AG09319 (cell line): ENCODE results near the gene KRTAP5-8.

Source experiments
- DNase-seq: peaks from one replicate; pipeline ENCODE4 v3.0.0-alpha.2; 2010; ENCODE audit warnings: low read depth; ENCODE audit errors: extremely low read depth
- TF ChIP-seq, protein P1 (sequence below): IDR thresholded peaks from 2 replicates; pipeline ENCODE4 v1.5.1; 2011; ENCODE audit warnings: low read depth, mild to moderate bottlenecking, inconsistent platforms, low read length, moderate library complexity

Gene KRTAP5-8

DNA sequence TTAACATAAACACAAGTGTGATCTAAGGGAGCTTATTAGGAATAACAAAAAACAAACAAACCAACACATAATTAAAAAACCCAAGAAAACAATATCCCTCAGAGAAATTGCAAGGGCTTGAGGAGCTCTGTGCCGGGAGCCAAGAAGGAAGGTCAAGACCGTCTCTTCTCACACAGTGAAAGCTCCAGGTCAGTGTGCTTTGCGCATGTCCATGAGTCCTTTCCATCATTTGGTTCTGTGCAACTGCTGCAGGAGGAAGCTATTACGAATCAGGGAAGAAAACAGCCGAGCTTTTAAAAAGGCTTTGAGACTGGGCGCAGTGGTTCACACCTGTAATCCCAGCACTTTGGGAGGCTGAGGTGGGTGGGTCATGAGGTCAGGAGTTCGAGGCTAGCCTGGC lies 4.6 kb downstream of the KRTAP5-8 start:
- DNase-seq, result no peak
- TF ChIP-seq, protein P1, sequence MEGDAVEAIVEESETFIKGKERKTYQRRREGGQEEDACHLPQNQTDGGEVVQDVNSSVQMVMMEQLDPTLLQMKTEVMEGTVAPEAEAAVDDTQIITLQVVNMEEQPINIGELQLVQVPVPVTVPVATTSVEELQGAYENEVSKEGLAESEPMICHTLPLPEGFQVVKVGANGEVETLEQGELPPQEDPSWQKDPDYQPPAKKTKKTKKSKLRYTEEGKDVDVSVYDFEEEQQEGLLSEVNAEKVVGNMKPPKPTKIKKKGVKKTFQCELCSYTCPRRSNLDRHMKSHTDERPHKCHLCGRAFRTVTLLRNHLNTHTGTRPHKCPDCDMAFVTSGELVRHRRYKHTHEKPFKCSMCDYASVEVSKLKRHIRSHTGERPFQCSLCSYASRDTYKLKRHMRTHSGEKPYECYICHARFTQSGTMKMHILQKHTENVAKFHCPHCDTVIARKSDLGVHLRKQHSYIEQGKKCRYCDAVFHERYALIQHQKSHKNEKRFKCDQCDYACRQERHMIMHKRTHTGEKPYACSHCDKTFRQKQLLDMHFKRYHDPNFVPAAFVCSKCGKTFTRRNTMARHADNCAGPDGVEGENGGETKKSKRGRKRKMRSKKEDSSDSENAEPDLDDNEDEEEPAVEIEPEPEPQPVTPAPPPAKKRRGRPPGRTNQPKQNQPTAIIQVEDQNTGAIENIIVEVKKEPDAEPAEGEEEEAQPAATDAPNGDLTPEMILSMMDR, result no peak

- DNase-seq, result no peak
- TF ChIP-seq, protein P1, result no peak
Observed at GRCh38 chr11:71542879-71543777, 5.3 kb downstream of the KRTAP5-8 start.

DNA sequence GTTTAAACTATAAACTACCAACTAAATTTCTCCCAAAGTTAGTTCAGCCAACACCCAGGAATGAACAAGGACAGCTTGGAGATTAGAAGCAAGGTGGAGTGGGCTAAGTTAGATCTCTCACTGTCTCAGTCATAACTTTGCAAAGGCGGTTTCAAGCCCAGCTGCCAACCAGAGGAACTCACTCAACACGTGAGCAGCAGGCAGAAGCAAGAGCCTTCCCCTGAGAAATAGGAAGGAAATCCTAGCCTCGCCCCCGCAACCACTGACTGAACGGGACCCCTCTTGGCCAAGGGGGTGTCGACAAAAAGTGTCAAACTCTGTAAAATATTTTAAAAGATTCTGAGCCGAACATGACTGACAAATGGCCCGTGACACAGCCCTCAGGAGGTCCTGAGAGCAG lies 6.0 kb downstream of the KRTAP5-8 start:
- TF ChIP-seq, protein P1, result no peak
- DNase-seq, result no peak

DNA sequence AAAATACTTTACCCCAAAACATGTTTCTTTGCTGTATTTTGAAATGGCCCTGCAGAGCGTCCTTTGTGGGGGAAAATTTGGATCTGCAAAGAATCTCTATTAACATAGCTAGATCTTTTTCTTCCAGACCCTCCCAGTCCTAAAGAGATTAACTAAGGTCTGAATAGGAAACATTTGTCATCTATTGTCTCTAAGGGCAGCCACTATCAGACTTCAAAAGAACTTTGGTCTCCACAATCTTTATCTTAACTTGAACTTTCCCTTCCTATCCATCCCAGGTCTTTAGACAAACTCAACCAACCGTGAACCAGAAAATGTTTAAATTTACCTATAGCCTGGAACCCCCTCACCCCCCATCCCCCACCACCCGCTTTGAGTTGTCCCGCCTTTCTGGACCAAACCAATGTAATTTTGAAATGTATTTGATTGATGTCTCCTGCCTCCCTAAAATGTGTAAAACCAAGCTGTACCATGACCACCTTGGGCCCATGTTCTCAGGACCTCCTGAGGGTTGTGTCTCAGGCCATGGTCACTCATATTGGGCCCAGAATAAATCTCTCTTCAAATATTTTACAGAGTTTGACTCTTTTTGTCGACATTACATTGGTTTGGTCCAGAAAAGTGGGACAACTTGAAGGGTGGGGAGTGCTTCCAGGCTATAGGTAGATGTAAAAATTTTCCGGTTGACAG lies 6.8 kb downstream of the KRTAP5-8 start:
- TF ChIP-seq, protein P1, result no peak
- no peak for DNase-seq

- no peak for DNase-seq
- TF ChIP-seq, protein P1, result no peak
Observed at GRCh38 chr11:71545405-71545966, 7.7 kb downstream of the KRTAP5-8 start.

GRCh38 chr11:71548120-71548519 lies 10.3 kb downstream of the KRTAP5-8 start, which contains the start of gene KRTAP5-9:
KRTAP5-9 (plus strand) TSS chr11:71548420; CDS start chr11:71548658, 238 bp downstream.
- no peak for DNase-seq
- TF ChIP-seq, protein P1, result no peak
